GM18498 (cell line): ENCODE data around the gene ELF5.

Experiments
- ATAC-seq: cut with Tn5 transposase; IDR thresholded peaks from one replicate; pipeline ENCODE4 v1.9.1; 2021; ENCODE audit warnings: mild to moderate bottlenecking, moderate library complexity; ENCODE audit not compliant: unreplicated experiment

The ELF5 gene

DNA sequence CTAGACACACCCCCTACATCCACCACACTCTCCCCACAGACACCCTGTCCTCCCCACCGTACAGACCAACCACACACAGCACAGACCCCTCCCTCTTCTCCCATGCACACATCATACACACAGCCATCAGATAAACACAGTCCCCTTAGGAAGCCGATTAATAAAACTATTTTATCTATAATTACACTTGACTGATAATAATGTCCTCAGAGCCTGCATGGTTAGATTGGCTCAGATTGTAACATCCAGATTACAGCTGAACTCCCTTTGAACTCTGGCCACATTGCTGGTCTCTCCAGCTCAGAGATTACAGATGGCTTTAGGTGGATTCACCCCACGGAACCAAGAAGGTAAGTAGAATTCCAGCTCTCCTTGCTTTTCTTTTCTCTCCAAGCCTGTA is 9.5 kb upstream of the ELF5 start:
- no peak for ATAC-seq

DNA sequence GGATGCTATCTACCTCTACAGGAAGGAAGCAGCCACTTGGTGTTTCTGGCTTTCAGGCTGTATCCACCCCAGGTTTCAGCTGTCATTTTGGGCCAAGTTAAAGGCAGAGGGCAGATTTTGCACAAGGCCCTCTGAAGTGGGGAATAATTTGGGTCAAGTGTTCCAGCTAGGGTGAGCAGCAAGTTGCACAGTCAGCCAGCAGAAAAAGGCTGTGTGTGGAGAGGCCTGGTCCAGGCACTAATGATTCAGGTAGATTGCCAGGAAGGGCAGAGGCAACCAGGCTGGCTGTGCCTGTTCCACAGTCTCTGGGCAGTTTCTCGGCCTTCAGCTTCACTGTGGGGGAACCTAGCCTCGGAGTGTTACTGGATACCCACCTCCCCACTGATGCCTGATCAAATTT is 8.6 kb upstream of the ELF5 start:
- no peak for ATAC-seq

GRCh38 chr11:34521265-34521664 is 7.7 kb upstream of the ELF5 start:
- no peak for ATAC-seq

GRCh38 chr11:34519595-34520235 is 6.1 kb upstream of the ELF5 start:
- no peak for ATAC-seq

GRCh38 chr11:34516247-34517040 is 2.9 kb upstream of the ELF5 start:
- no peak for ATAC-seq

DNA sequence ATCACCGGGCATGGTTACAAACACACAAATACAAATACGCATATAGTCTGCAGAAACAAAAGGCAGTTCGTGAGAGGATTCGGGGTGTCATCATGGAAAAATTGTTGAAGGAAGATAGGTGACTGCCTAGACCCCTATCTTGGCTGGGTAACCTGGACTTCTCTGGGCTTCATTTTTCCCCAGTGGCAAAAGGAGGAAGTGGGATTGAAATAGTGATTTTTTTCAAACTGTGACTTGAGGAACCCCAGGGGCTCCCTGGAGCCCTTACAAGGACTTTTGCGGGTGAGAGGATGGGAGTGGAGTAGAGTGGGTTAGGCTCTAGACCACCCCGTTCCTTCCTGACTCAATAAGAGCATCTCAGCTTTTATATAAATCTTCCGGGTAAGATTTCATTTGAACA is 1.0 kb upstream of the ELF5 start:
- ATAC-seq, result no peak

- ATAC-seq, result peak; percentile 86
Observed at GRCh38 chr11:34512840-34513681, 533 bp downstream of the ELF5 start.

DNA sequence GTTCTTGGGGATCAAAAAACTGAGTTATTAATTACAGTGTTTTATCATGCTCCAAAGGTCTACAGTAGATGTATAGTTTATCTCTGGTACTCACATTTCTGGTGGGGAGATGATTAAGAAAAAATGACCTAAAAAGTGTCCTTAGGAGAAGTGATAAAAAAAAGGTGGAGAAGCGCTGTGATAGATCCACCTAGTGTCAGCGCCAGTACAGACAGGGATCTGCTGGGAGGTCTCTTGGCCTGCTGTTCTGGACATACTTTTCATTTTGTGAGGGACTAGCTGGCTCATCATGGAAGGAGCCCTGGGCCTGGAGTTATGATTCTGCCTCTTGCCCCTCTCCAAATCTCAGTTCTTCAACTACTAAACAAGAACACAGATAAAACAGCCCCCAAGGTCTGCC is 2.9 kb downstream of the ELF5 start:
- no peak for ATAC-seq

GRCh38 chr11:34510218-34510617 is 3.4 kb downstream of the ELF5 start:
- no peak for ATAC-seq

DNA sequence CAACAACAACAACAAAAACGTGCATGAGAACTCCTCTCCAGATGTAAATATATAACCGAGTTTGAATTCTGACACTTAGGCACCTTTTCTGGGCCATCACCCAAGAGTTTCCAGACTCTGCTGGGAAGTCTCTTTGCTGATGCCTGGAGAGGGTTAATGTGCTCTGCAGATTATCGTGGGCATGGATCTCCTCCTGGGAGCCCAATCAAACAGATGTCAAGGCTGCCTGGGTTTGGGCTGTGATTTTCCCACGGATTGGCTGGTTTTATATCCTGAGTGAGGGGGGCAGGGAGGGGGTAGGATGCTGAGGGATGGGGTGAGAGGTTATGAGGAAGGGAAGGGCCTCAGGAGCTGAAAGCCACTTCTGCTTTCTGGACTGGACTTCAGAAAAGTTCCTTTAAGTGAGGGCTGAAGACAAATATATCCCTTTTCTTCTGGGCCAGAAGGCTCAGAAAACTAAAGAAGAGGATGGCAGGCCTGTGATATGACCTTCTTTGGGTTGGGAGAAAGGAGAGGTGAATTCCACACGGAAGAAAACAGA is 4.2 kb downstream of the ELF5 start:
- no peak for ATAC-seq

GRCh38 chr11:34508524-34508923 is 5.1 kb downstream of the ELF5 start:
- ATAC-seq, result no peak

DNA sequence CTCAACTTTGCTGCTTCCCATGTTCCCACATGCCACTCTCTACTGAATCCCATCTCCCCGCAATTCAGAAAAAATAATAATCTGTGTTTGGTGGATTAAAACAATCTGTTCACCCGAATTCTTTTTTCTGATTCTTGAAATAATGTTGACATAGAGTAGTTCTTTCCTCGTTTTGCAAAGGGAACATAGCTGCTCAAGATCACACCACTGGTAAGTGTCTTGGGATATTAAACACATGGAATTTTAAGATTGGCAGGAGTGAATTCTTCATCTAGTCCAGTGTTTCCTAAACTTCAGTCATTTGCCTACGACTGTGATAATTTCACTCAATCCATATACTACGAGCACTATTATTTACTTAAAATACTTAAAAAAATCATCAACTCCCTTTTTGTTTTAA is 6.0 kb downstream of the ELF5 start:
- ATAC-seq, result no peak

DNA sequence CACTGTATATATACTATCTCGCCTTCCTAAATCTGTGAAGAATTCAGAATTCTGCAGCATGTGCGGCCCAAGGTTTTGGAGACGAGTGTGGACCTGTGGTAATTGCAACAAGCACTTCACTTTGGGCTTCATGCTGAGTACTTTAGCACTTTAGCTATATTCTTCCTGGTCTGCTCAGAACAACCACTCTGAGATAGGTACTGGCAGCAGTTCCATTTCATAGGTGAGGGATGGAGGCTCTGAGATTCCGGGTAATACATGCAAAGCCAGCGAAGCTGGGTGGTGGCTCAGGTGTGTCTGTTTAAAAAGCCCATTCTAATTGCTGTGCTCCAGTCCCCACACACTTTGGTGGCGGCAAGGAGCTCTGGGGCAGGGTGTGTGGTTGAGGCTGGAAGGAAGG is 6.4 kb downstream of the ELF5 start:
- no peak for ATAC-seq

GRCh38 chr11:34505874-34506273 is 7.7 kb downstream of the ELF5 start:
- ATAC-seq, result no peak

- ATAC-seq, result no peak
Observed at GRCh38 chr11:34502949-34503348, 10.6 kb downstream of the ELF5 start.

GRCh38 chr11:34501949-34502348 is 11.6 kb downstream of the ELF5 start:
- no peak for ATAC-seq

GRCh38 chr11:34501500-34501899 is 12.1 kb downstream of the ELF5 start:
- ATAC-seq, result no peak

DNA sequence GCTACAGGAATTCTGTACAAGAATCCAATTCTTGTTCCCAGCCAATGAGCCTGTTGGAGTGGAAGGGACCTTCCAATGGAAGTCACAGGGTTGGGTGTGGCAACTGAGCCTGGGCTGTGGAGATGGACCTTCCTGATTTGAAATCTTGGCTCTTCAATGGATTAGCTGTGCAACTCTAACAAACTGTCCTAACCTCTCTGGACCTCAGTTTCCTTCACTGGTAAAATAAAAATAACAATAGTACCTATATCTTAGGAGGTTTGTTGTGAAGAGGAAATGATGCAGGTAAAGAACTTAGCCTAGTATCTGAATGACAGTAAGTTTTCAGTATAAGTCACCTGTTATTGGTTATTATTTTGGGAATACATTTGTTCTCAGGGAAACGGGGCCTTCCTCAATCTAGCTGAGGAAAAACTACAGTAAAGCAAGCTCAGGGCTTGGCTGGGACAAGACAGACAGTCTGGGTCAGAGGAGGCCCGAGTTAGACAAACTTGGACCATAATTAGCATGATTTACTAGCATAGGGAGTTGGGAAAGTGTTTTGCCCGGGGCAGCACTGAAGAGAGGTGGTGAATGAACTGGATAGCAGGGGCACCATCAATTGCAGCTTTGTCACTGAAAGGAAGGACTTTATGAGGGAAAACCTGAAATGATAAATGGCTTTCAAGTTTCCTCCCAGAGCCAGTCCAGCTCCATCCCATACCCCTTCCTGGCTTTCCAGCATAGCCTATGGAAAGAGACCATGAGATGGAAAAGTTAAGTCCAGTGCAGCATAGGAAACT is 13.7 kb downstream of the ELF5 start:
- ATAC-seq, result no peak

DNA sequence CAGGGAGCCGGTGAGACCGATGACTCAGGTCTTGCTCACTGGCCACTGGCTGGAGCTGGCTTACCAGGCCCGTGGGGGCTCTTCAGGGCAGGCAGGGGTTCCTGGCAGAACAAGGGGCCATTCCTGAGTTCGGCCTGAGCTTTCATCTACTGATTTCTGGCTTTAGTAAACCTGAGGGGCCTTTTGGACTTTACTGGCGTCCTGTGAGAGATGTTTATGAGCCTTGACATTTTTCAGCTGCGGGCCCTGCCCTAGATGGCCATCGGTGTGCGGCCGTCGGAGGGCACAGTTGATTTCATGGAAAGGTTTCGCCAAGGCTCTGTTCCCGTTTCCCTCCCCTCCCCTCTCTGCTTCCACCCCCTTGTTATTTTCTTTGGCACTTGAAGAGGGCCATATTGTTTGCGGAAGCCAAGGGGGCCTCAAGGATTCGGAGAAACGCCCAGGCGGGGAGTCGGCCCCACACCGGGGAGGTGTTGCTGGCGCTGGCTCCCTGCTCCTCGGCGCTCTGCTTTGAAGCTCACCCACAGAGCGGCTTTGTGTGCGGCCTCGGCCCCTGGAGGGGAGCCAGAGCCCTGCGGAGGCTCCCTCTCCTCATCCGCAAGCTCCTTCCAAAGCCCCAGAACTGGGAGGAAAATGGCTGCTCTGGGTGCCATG is 17.7 kb downstream of the ELF5 start:
- ATAC-seq, result no peak

DNA sequence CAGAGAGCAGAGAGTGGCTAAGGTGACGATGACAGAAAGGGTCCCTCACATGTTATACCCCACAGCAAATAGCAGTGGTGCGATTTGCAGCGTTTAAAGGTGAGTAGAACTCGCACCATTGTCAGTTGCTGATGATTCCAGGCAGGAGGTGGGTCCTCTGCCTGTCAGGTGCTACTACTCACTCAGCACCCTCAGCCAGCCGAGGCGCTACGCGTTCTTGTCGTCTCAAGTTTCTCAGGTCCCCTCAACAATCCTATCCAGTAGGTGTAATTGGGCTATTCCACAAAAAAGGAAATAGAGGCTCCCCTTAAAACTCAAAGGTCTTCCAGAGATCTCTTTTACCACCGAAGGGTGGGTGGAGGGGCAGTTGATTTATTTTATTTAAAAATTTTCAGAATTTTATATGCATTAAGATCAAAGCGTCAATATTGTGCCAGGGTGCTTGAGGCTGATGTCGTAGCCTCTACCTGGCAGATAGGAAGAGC is 18.3 kb downstream of the ELF5 start:
- ATAC-seq, result no peak
